ENCODE results near the gene ACO2. TPM values are rescaled to one million over a fixed set of nuclear protein-coding genes. Genes with fewer than 3 reads are reported as not detected.

Gene ACO2
- total RNA-seq, 2 donors from 2014 or later = 100 to 177 TPM

GRCh38 chr22:41516462-41516861 is 47.5 kb downstream of the ACO2 start:
- Histone ChIP-seq H3K36me3 (peaks cover 0 to 13% of the 10 kb centered on the region in 2 donors), H3K9me3 (no peaks in the 10 kb centered on the region), H3K4me3 (no peak overlapping the region), H3K4me1 (replicated peaks) (peaks cover 4% of the 10 kb centered on the region), H3K27ac (no peak overlapping the region), H3K27me3 (replicated peaks; ENCODE audit: insufficient read depth) (no peaks in the 10 kb centered on the region)
- TF ChIP-seq POLR2A (IDR thresholded peaks at IDR 0.05) = no peak
- TF ChIP-seq CTCF (IDR thresholded peaks at IDR 0.05) = no peak
- no peak for TF ChIP-seq POLR2AphosphoS5 (IDR thresholded peaks at IDR 0.05)
- no peak for DNase-seq (ENCODE audit: low spot score)
- intact Hi-C loops (cut with DNase I) = loop anchor here (2.0 kb wide), 1 partner anchor 114 kb away; no protein-coding TSS in a partner anchor
- WGBS = 89% methylated on average over 8 of the region's 8 CpGs

- peaks cover 4% of the 10 kb centered on the region for H3K4me1 ChIP-seq (replicated peaks)
- DNase-seq (ENCODE audit: low spot score) = peak; percentile 61
- H3K9me3 ChIP-seq = no peaks in the 10 kb centered on the region
- no peaks in the 10 kb centered on the region for H3K27me3 ChIP-seq (replicated peaks; ENCODE audit: insufficient read depth)
- intact Hi-C loops (cut with DNase I) = loop anchor here (2.0 kb wide), 1 partner anchor 115 kb away; no protein-coding TSS in a partner anchor
- no peak overlapping the region for H3K4me3 ChIP-seq
- 51% methylated on average over 18 of the region's 22 CpGs for WGBS
- H3K27ac ChIP-seq = no peak overlapping the region
- H3K36me3 ChIP-seq = peaks cover 0 to 13% of the 10 kb centered on the region in 2 donors
- TF ChIP-seq POLR2AphosphoS5 (IDR thresholded peaks at IDR 0.05) (peak; percentile 67), CTCF (IDR thresholded peaks at IDR 0.05) (peak; percentile 86 to 95 (median 92)), POLR2A (IDR thresholded peaks at IDR 0.05) (no peak)
Observed at GRCh38 chr22:41517172-41518047, 48.5 kb downstream of the ACO2 start.

- Histone ChIP-seq H3K27me3 (replicated peaks; ENCODE audit: insufficient read depth) (no peaks in the 10 kb centered on the region), H3K4me3 (no peak overlapping the region), H3K36me3 (peaks cover 0 to 13% of the 10 kb centered on the region in 2 donors), H3K4me1 (replicated peaks) (peaks cover 4% of the 10 kb centered on the region), H3K27ac (no peak overlapping the region), H3K9me3 (no peaks in the 10 kb centered on the region)
- intact Hi-C loops (cut with DNase I) = no loop called here
- TF ChIP-seq CTCF (IDR thresholded peaks at IDR 0.05) = peak in 1 of 4 experiments; percentile 21
- TF ChIP-seq POLR2A (IDR thresholded peaks at IDR 0.05) = no peak
- 68% methylated on average over 7 of the region's 7 CpGs for WGBS
- DNase-seq (ENCODE audit: low spot score) = no peak
Observed at GRCh38 chr22:41518048-41518347, 49.1 kb downstream of the ACO2 start.

- H3K9me3 ChIP-seq = no peaks in the 10 kb centered on the region
- no peak overlapping the region for H3K27ac ChIP-seq
- H3K36me3 ChIP-seq = peaks cover 0 to 8% of the 10 kb centered on the region in 2 donors
- intact Hi-C loops (cut with DNase I) = loop anchor here (10.0 kb wide), 1 partner anchor 216 kb away; the partner anchor contains the start of gene ZC3H7B
- no peak overlapping the region for H3K4me3 ChIP-seq
- TF ChIP-seq CTCF (IDR thresholded peaks at IDR 0.05) = no peak
- H3K27me3 ChIP-seq (replicated peaks; ENCODE audit: insufficient read depth) = no peaks in the 10 kb centered on the region
- no peak for DNase-seq (ENCODE audit: low spot score)
- 82% methylated on average over 3 of the region's 3 CpGs for WGBS
- peaks cover 5% of the 10 kb centered on the region for H3K4me1 ChIP-seq (replicated peaks)
Observed at GRCh38 chr22:41521126-41521525, 52.2 kb downstream of the ACO2 start.

GRCh38 chr22:41522813-41523212 is 53.9 kb downstream of the ACO2 start:
- Histone ChIP-seq H3K4me3 (no peak overlapping the region), H3K27me3 (replicated peaks; ENCODE audit: insufficient read depth) (no peaks in the 10 kb centered on the region), H3K9me3 (no peaks in the 10 kb centered on the region), H3K27ac (peak overlapping the region; percentile 70), H3K36me3 (peaks cover 0 to 13% of the 10 kb centered on the region in 2 donors), H3K4me1 (replicated peaks) (peaks cover 5% of the 10 kb centered on the region)
- WGBS = 91% methylated on average over 9 of the region's 9 CpGs
- TF ChIP-seq POLR2A (IDR thresholded peaks at IDR 0.05) (no peak), CTCF (IDR thresholded peaks at IDR 0.05) (no peak), POLR2AphosphoS5 (IDR thresholded peaks at IDR 0.05) (no peak)
- no peak for DNase-seq (ENCODE audit: low spot score)
- intact Hi-C loops (cut with DNase I) = loop anchor here (10.0 kb wide), 1 partner anchor 218 kb away; the partner anchor contains the start of gene ZC3H7B

All from prostate gland (tissue), 2 donors.